Neutrophil (primary cell): ENCODE data around the gene RTP3.
"Not testable (repeated sequence)": the region's sequence is repeated elsewhere in the genome, so short reads cannot be mapped to it uniquely, and the experiment has no call there.

ENCODE experiments used
- H3K27ac ChIP-seq: fragments of 200-600 bp; sonication (generic); 2 replicates; pipeline ENCODE4 v1.5.1; 2016; ENCODE audit warnings: mild to moderate bottlenecking, moderate library complexity
- H3K27me3 ChIP-seq: fragments of 200-600 bp; sonication (generic); 2 replicates; pipeline ENCODE4 v1.6.0; 2016; ENCODE audit warnings: mild to moderate bottlenecking
- H3K36me3 ChIP-seq: fragments of 200-600 bp; sonication (generic); 2 replicates; pipeline ENCODE4 v1.5.1; 2017
- H3K4me1 ChIP-seq, 2 experiments: fragments of 200-600 bp in 1 of 2; sonication (generic) in 1 of 2; 1 replicate in 1 of 2; 2 replicates in 1 of 2; pipeline versions ENCODE4 v1.5.1 to v1.6.1; 2013 to 2016; ENCODE audit warnings: low read depth in 1 of 2, low read length in 1 of 2, mild to moderate bottlenecking in 1 of 2, moderate library complexity in 1 of 2; ENCODE audit not compliant: control insufficient read depth in 1 of 2, insufficient read depth in 1 of 2
- H3K4me3 ChIP-seq, 2 experiments: fragments of 200-600 bp in 1 of 2; sonication (generic) in 1 of 2; 1 replicate in 1 of 2; 2 replicates in 1 of 2; pipeline ENCODE4 v1.5.1; 2013 to 2016; ENCODE audit warnings: low read depth in 1 of 2, low read length in 1 of 2, mild to moderate bottlenecking in 1 of 2, moderate library complexity in 1 of 2
- H3K9me3 ChIP-seq: fragments of 200-600 bp; sonication (generic); 2 replicates; pipeline ENCODE4 v1.5.1; 2016
- CTCF ChIP-seq: fragments of 200-600 bp; sonication (generic); IDR thresholded peaks from 2 replicates; pipeline ENCODE4 v1.5.1; 2016; ENCODE audit warnings: antibody characterized with exemption

The RTP3 gene

DNA sequence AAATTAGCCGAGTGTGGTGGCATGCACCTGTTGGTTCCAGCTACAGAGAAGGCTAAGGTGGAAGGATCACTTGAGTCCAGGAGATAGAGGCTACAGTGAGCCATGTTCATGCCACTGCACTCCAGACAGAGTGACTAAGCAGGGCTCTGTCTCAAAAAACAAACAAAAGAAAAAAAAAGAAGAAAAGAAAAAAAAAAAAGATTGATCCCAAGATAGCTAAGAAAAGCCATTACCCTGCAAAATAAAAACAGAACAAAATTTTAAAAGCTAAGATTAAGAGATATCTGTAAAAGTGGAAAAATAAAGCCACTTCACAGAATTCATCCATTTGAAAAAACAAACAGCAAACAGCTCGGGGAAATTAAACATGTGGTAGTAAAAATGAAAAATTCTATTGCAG lies 44.6 kb downstream of the RTP3 start:
- H3K36me3 ChIP-seq = no peaks in the 10 kb centered on the region
- no peak overlapping the region for H3K4me3 ChIP-seq
- peaks cover 6% of the 10 kb centered on the region for H3K27me3 ChIP-seq
- TF ChIP-seq CTCF = no peak
- no peak overlapping the region for H3K27ac ChIP-seq
- no peaks in the 10 kb centered on the region for H3K9me3 ChIP-seq
- H3K4me1 ChIP-seq = peaks cover 16 to 17% of the 10 kb centered on the region in 2 experiments

DNA sequence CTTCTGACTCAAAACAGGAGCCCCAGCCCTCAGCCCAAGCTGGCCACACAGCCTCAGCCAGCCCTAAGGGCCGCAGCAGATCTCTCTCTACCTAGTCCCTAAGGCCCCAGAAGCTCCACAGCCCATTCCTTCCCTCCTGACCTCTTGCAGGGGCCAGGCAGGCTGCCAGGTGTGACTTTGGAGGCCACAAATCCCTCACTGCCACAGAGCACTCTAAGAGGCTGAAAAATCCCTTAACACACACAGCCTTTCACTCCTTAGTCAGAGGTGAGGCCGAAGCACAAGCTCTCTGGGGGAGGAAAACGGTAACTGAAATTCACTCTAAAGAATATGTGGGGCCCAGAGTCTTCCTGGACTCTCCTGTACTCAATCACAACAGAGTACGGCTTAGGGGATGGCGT lies 45.0 kb downstream of the RTP3 start:
- H3K36me3 ChIP-seq = no peaks in the 10 kb centered on the region
- H3K9me3 ChIP-seq = no peaks in the 10 kb centered on the region
- peaks cover 16 to 17% of the 10 kb centered on the region in 2 experiments for H3K4me1 ChIP-seq
- peaks cover 7% of the 10 kb centered on the region for H3K27me3 ChIP-seq
- no peak for TF ChIP-seq CTCF
- H3K4me3 ChIP-seq = no peak overlapping the region
- H3K27ac ChIP-seq = no peak overlapping the region

- Histone ChIP-seq H3K27me3 (peaks cover 20% of the 10 kb centered on the region), H3K9me3 (no peaks in the 10 kb centered on the region), H3K4me1 (peaks cover 6% of the 10 kb centered on the region in 2 experiments), H3K27ac (no peak overlapping the region), H3K36me3 (no peaks in the 10 kb centered on the region), H3K4me3 (no peak overlapping the region)
- no peak for TF ChIP-seq CTCF
These were observed 47.2 kb downstream of the RTP3 start for GRCh38 chr3:46544771-46545503.

GRCh38 chr3:46545818-46546630 lies 48.2 kb downstream of the RTP3 start:
- Histone ChIP-seq H3K36me3 (no peaks in the 10 kb centered on the region), H3K4me3 (no peak overlapping the region), H3K27ac (no peak overlapping the region), H3K9me3 (no peaks in the 10 kb centered on the region), H3K4me1 (peaks cover 7 to 8% of the 10 kb centered on the region in 2 experiments), H3K27me3 (peaks cover 26% of the 10 kb centered on the region)
- no peak for TF ChIP-seq CTCF

GRCh38 chr3:46546896-46547440 lies 49.2 kb downstream of the RTP3 start:
- H3K4me3 ChIP-seq = no peak overlapping the region
- no peak for TF ChIP-seq CTCF
- H3K9me3 ChIP-seq = no peaks in the 10 kb centered on the region
- no peaks in the 10 kb centered on the region for H3K36me3 ChIP-seq
- peaks cover 7 to 8% of the 10 kb centered on the region in 2 experiments for H3K4me1 ChIP-seq
- H3K27ac ChIP-seq = no peak overlapping the region
- peaks cover 34% of the 10 kb centered on the region for H3K27me3 ChIP-seq

GRCh38 chr3:46548611-46549010 lies 50.8 kb downstream of the RTP3 start:
- H3K36me3 ChIP-seq, H3K27ac ChIP-seq, H3K9me3 ChIP-seq, H3K4me3 ChIP-seq: not testable (repeated sequence)
- H3K4me1 ChIP-seq = peaks cover 11 to 13% of the 10 kb centered on the region in 2 experiments
- peaks cover 41% of the 10 kb centered on the region for H3K27me3 ChIP-seq
